Neural cell (in vitro differentiated cells): ENCODE results near the gene ZNF493. TPM values are rescaled to one million over a fixed set of nuclear protein-coding genes. Genes with fewer than 3 reads are reported as not detected.

Experiments used
- H2AFZ ChIP-seq: fragments of 200-600, 300-800 bp; sonication (generic), shearing (Covaris generic); 2 replicates; pipeline ENCODE4 v1.6.0; 2014; ENCODE audit warnings: low read depth, mild to moderate bottlenecking, antibody characterized with exemption, low read length, moderate library complexity
- H3F3A ChIP-seq: fragments of 200-600 bp; shearing (Covaris generic); 2 replicates; pipeline ENCODE4 v1.6.1; 2016; ENCODE audit warnings: mild to moderate bottlenecking, moderate library complexity, mixed read lengths, antibody characterized with exemption, low read length; ENCODE audit not compliant: insufficient read depth, poor library complexity, severe bottlenecking
- H3K27ac ChIP-seq: fragments of 200-600, 300-800 bp; sonication (generic), shearing (Covaris generic); 2 replicates; pipeline ENCODE4 v1.5.1; 2014; ENCODE audit warnings: mild to moderate bottlenecking, low read length, moderate library complexity
- H3K27me3 ChIP-seq: fragments of 300-800, 200-600 bp; sonication (generic), shearing (Covaris generic); 2 replicates; pipeline ENCODE4 v1.6.0; 2014; ENCODE audit warnings: mild to moderate bottlenecking, low read depth, low read length, moderate library complexity; ENCODE audit not compliant: insufficient read depth
- H3K36me3 ChIP-seq: fragments of 300-800, 200-600 bp; sonication (generic), shearing (Covaris generic); 2 replicates; pipeline ENCODE4 v1.5.1; 2014; ENCODE audit warnings: mild to moderate bottlenecking, antibody characterized with exemption, low read length, moderate library complexity; ENCODE audit not compliant: insufficient read depth
- H3K4me2 ChIP-seq: fragments of 300-800, 200-600 bp; sonication (generic), shearing (Covaris generic); 2 replicates; pipeline ENCODE4 v1.6.0; 2014; ENCODE audit warnings: mild to moderate bottlenecking, low read length
- H3K4me3 ChIP-seq: fragments of 300-800, 200-600 bp; sonication (generic), shearing (Covaris generic); 2 replicates; pipeline ENCODE4 v1.5.1; 2014; ENCODE audit warnings: mild to moderate bottlenecking, low read length, moderate library complexity
- H3K79me2 ChIP-seq: fragments of 200-600 bp; shearing (Covaris generic); replicated peaks from 2 replicates; pipeline ENCODE4 v1.6.0; 2014; ENCODE audit warnings: mild to moderate bottlenecking, low read length, moderate library complexity; ENCODE audit not compliant: insufficient read depth
- H3K9ac ChIP-seq: fragments of 300-800, 200-600 bp; sonication (generic), shearing (Covaris generic); 2 replicates; pipeline ENCODE4 v1.6.1; 2016; ENCODE audit warnings: mild to moderate bottlenecking, low read length, mixed read lengths
- H3K9me2 ChIP-seq: fragments of 200-600 bp; shearing (Covaris generic); 2 replicates; pipeline ENCODE4 v1.6.1; 2016; ENCODE audit warnings: mild to moderate bottlenecking, low read length, mixed read lengths; ENCODE audit not compliant: insufficient read depth
- H3K9me3 ChIP-seq: fragments of 200-600, 300-800 bp; sonication (generic), shearing (Covaris generic); 2 replicates; pipeline ENCODE4 v1.6.1; 2016; ENCODE audit warnings: mild to moderate bottlenecking, mixed run types, low read length, moderate library complexity, mixed read lengths
- H4K20me1 ChIP-seq: fragments of 200-600 bp; shearing (Covaris generic); 2 replicates; pipeline ENCODE4 v1.6.1; 2016; ENCODE audit warnings: mild to moderate bottlenecking, mixed run types; ENCODE audit not compliant: insufficient read depth
- EP300 ChIP-seq: fragments of 450-650 bp; conservative IDR thresholded peaks from 2 replicates; pipeline ENCODE4 v1.6.1; 2014; ENCODE audit warnings: antibody characterized with exemption, mild to moderate bottlenecking, moderate library complexity; ENCODE audit not compliant: poor library complexity, severe bottlenecking
- EZH2 ChIP-seq: fragments of 200-600, 300-800 bp; shearing (Covaris generic), sonication (generic); IDR thresholded peaks from 2 replicates; pipeline ENCODE4 v1.6.1; 2014; ENCODE audit warnings: antibody characterized with exemption, low read length, borderline replicate concordance, mild to moderate bottlenecking; ENCODE audit not compliant: insufficient read depth, poor library complexity, severe bottlenecking
- MXI1 ChIP-seq: fragments of 450-650 bp; conservative IDR thresholded peaks from 2 replicates; pipeline ENCODE4 v1.6.1; 2014; ENCODE audit warnings: antibody characterized with exemption, mild to moderate bottlenecking; ENCODE audit not compliant: poor library complexity, severe bottlenecking
- RAD21 ChIP-seq: fragments of 450-650 bp; conservative IDR thresholded peaks from 2 replicates; pipeline ENCODE4 v1.6.1; 2014; ENCODE audit warnings: antibody characterized with exemption, mild to moderate bottlenecking, moderate library complexity
- SMC3 ChIP-seq: fragments of 450-650 bp; conservative IDR thresholded peaks from 2 replicates; pipeline ENCODE4 v1.6.1; 2014; ENCODE audit warnings: antibody characterized with exemption, mild to moderate bottlenecking, moderate library complexity; ENCODE audit not compliant: poor library complexity
- TAF1 ChIP-seq: IDR thresholded peaks from 2 replicates; pipeline ENCODE4 v1.6.1; 2012; ENCODE audit warnings: low read depth
- polyA plus RNA-seq: library from polyadenylated mRNA; depleted of rRNA; stranded (reverse); fragments of >200 nt; gene quantifications from 2 replicates; pipeline ENCODE4 v1.2.3, GENCODE V29; 2014
- TF ChIP-seq, protein P1 (sequence below): IDR thresholded peaks from 2 replicates; pipeline ENCODE4 v1.6.1; 2012; ENCODE audit warnings: borderline replicate concordance
- TF ChIP-seq, protein P2 (sequence below): fragments of 450-650 bp; IDR thresholded peaks from 2 replicates; pipeline ENCODE4 v1.5.1; 2014; ENCODE audit warnings: antibody characterized with exemption, mild to moderate bottlenecking, moderate library complexity; ENCODE audit not compliant: poor library complexity, severe bottlenecking

ZNF493 gene
- polyA plus RNA-seq, 1 donor from 2014 or later: 85.8 TPM

DNA sequence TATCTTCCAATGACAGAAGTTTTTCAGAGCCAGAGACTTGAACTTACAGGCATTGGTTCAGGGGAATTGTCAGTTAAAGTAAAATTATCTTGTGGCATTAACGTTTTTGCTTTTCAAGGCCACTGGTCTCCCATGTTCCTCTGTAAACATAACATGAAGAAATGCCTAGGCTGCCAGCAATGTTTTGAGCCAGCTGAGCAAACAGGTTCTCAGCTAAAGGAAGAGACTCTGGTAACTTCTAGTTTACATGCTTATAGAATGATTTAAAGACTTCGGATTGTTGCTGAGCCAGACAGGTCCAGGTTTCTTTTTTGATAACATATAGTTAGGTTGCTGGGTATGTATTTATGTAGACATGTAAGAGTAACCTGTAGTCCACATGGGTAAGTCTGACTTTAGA lies 35.7 kb downstream of the ZNF493 start:
- no peak for TF ChIP-seq EZH2
- H3K27me3 ChIP-seq: no peaks in the 10 kb centered on the region

DNA sequence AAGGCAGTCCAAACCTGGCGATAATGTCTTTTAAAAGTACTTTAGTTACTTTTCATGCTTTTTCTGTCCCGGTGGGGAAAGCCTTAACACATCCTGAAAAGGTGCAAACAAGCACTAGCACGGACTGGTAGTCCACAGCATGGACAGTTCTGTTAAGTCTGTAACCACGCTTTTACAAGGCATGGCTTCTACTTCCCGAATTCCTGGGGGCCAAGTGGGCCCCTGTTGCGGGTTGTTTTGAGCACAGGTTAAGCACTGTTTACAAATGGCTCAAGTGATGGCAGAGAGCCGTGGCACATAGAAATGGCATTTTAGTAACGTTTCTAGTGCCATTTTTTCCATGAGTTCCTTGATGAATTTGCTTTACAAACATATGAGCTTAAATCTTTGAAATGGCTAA lies 37.6 kb downstream of the ZNF493 start:
- no peak overlapping the region for H3K27ac ChIP-seq
- H2AFZ ChIP-seq: no peak overlapping the region
- no peak overlapping the region for H3K4me2 ChIP-seq
- H3K9me2 ChIP-seq: no peaks in the 10 kb centered on the region
- H3K79me2 ChIP-seq: no peaks in the 10 kb centered on the region
- H3K36me3 ChIP-seq: peaks cover under 1% of the 10 kb centered on the region
- no peak overlapping the region for H3K4me3 ChIP-seq
- H4K20me1 ChIP-seq: no peaks in the 10 kb centered on the region
- TF ChIP-seq SMC3 (no peak), EZH2 (no peak), RAD21 (no peak), EP300 (no peak), TAF1 (no peak), MXI1 (no peak)
- TF ChIP-seq, protein P1, sequence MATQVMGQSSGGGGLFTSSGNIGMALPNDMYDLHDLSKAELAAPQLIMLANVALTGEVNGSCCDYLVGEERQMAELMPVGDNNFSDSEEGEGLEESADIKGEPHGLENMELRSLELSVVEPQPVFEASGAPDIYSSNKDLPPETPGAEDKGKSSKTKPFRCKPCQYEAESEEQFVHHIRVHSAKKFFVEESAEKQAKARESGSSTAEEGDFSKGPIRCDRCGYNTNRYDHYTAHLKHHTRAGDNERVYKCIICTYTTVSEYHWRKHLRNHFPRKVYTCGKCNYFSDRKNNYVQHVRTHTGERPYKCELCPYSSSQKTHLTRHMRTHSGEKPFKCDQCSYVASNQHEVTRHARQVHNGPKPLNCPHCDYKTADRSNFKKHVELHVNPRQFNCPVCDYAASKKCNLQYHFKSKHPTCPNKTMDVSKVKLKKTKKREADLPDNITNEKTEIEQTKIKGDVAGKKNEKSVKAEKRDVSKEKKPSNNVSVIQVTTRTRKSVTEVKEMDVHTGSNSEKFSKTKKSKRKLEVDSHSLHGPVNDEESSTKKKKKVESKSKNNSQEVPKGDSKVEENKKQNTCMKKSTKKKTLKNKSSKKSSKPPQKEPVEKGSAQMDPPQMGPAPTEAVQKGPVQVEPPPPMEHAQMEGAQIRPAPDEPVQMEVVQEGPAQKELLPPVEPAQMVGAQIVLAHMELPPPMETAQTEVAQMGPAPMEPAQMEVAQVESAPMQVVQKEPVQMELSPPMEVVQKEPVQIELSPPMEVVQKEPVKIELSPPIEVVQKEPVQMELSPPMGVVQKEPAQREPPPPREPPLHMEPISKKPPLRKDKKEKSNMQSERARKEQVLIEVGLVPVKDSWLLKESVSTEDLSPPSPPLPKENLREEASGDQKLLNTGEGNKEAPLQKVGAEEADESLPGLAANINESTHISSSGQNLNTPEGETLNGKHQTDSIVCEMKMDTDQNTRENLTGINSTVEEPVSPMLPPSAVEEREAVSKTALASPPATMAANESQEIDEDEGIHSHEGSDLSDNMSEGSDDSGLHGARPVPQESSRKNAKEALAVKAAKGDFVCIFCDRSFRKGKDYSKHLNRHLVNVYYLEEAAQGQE: no peak
- TF ChIP-seq, protein P2, sequence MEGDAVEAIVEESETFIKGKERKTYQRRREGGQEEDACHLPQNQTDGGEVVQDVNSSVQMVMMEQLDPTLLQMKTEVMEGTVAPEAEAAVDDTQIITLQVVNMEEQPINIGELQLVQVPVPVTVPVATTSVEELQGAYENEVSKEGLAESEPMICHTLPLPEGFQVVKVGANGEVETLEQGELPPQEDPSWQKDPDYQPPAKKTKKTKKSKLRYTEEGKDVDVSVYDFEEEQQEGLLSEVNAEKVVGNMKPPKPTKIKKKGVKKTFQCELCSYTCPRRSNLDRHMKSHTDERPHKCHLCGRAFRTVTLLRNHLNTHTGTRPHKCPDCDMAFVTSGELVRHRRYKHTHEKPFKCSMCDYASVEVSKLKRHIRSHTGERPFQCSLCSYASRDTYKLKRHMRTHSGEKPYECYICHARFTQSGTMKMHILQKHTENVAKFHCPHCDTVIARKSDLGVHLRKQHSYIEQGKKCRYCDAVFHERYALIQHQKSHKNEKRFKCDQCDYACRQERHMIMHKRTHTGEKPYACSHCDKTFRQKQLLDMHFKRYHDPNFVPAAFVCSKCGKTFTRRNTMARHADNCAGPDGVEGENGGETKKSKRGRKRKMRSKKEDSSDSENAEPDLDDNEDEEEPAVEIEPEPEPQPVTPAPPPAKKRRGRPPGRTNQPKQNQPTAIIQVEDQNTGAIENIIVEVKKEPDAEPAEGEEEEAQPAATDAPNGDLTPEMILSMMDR: no peak
- no peaks in the 10 kb centered on the region for H3K9me3 ChIP-seq
- no peak overlapping the region for H3K9ac ChIP-seq
- H3F3A ChIP-seq: no peaks in the 10 kb centered on the region
- H3K27me3 ChIP-seq: no peaks in the 10 kb centered on the region

More for the DNA sequence above, 35.7 kb downstream of the ZNF493 start:
- Histone ChIP-seq H3K9ac (no peak overlapping the region), H3K79me2 (no peaks in the 10 kb centered on the region), H4K20me1 (no peaks in the 10 kb centered on the region), H3K9me2 (no peaks in the 10 kb centered on the region), H3F3A (no peaks in the 10 kb centered on the region), H3K4me2 (no peak overlapping the region), H2AFZ (no peak overlapping the region), H3K9me3 (no peaks in the 10 kb centered on the region), H3K36me3 (no peaks in the 10 kb centered on the region), H3K27ac (no peak overlapping the region), H3K4me3 (no peak overlapping the region)
